WTC11 (cell line): ENCODE data around the gene CXXC1.

Source experiments
- CTCF ChIP-seq: fragments of 200-600 bp; IDR thresholded peaks from 2 replicates; pipeline ENCODE4 v1.8.0; 2022; ENCODE audit warnings: antibody characterized with exemption
- ELF4 ChIP-seq: sonication (generic); formaldehyde crosslinking; IDR thresholded peaks from 2 replicates; pipeline ENCODE4 v1.8.1; 2022; ENCODE audit warnings: low read depth, mild to moderate bottlenecking, moderate library complexity, missing genetic modification reagents
- ERG ChIP-seq: fragments of 250-450 bp; sonication (Bioruptor Pico); IDR thresholded peaks from 2 replicates; pipeline ENCODE4 v1.8.0; 2021; ENCODE audit warnings: mild to moderate bottlenecking
- FOXJ3 ChIP-seq: sonication (generic); formaldehyde crosslinking; IDR thresholded peaks from 2 replicates; pipeline ENCODE4 v1.9.0; 2021; ENCODE audit warnings: missing genetic modification reagents, mild to moderate bottlenecking, borderline replicate concordance
- HMGXB4 ChIP-seq: sonication (generic); formaldehyde crosslinking; IDR thresholded peaks from 2 replicates; pipeline ENCODE4 v1.8.1; 2023; ENCODE audit warnings: mild to moderate bottlenecking, moderate library complexity, missing genetic modification reagents
- IRF2 ChIP-seq: sonication (generic); formaldehyde crosslinking; IDR thresholded peaks from 2 replicates; pipeline ENCODE4 v1.8.0; 2022; ENCODE audit warnings: low read depth, missing genetic modification reagents, borderline replicate concordance
- KAT7 ChIP-seq: sonication (generic); formaldehyde crosslinking; IDR thresholded peaks from 2 replicates; pipeline ENCODE4 v1.8.1; 2023; ENCODE audit warnings: missing genetic modification reagents, mild to moderate bottlenecking, borderline replicate concordance
- SP1 ChIP-seq: sonication (generic); formaldehyde crosslinking; conservative IDR thresholded peaks from 2 replicates; pipeline ENCODE4 v1.8.1; 2022; ENCODE audit warnings: missing genetic modification reagents
- ZNF232 ChIP-seq: sonication (generic); formaldehyde crosslinking; IDR thresholded peaks from 2 replicates; pipeline ENCODE4 v1.8.0; 2022; ENCODE audit warnings: mild to moderate bottlenecking, missing genetic modification reagents
- ZNF263 ChIP-seq: sonication (generic); formaldehyde crosslinking; IDR thresholded peaks from 2 replicates; pipeline ENCODE4 v1.8.1; 2022; ENCODE audit warnings: low read depth, mild to moderate bottlenecking, moderate library complexity, missing genetic modification reagents
- ZNF317 ChIP-seq: sonication (generic); formaldehyde crosslinking; IDR thresholded peaks from 2 replicates; pipeline ENCODE4 v1.8.1; 2023; ENCODE audit warnings: low read depth, mild to moderate bottlenecking, moderate library complexity, missing genetic modification reagents, borderline replicate concordance
- ZNF512 ChIP-seq: sonication (generic); formaldehyde crosslinking; IDR thresholded peaks from 2 replicates; pipeline ENCODE4 v1.8.1; 2022; ENCODE audit warnings: missing genetic modification reagents, borderline replicate concordance
- TF ChIP-seq, protein P1 (sequence below): sonication (generic); formaldehyde crosslinking; IDR thresholded peaks from 2 replicates; pipeline ENCODE4 v1.8.0; 2022; ENCODE audit warnings: mild to moderate bottlenecking, missing genetic modification reagents
- TF ChIP-seq, protein P2 (sequence below): fragments of 250-450 bp; sonication (Bioruptor Pico); IDR thresholded peaks from 2 replicates; pipeline ENCODE4 v1.9.0; 2021; ENCODE audit warnings: mild to moderate bottlenecking

- TF ChIP-seq SP1 (no peak), ZNF512 (no peak), HMGXB4 (no peak), ZNF232 (CRISPR knock-in tag) (no peak), KAT7 (no peak), FOXJ3 (CRISPR knock-in tag) (no peak), ZNF317 (CRISPR knock-in tag) (no peak), CTCF (no peak), ZNF263 (CRISPR knock-in tag) (no peak), ERG (CRISPR knock-in tag) (no peak), ELF4 (no peak), IRF2 (no peak)
- TF ChIP-seq, protein P1, sequence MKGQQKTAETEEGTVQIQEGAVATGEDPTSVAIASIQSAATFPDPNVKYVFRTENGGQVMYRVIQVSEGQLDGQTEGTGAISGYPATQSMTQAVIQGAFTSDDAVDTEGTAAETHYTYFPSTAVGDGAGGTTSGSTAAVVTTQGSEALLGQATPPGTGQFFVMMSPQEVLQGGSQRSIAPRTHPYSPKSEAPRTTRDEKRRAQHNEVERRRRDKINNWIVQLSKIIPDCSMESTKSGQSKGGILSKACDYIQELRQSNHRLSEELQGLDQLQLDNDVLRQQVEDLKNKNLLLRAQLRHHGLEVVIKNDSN (CRISPR knock-in tag): no peak
- TF ChIP-seq, protein P2, sequence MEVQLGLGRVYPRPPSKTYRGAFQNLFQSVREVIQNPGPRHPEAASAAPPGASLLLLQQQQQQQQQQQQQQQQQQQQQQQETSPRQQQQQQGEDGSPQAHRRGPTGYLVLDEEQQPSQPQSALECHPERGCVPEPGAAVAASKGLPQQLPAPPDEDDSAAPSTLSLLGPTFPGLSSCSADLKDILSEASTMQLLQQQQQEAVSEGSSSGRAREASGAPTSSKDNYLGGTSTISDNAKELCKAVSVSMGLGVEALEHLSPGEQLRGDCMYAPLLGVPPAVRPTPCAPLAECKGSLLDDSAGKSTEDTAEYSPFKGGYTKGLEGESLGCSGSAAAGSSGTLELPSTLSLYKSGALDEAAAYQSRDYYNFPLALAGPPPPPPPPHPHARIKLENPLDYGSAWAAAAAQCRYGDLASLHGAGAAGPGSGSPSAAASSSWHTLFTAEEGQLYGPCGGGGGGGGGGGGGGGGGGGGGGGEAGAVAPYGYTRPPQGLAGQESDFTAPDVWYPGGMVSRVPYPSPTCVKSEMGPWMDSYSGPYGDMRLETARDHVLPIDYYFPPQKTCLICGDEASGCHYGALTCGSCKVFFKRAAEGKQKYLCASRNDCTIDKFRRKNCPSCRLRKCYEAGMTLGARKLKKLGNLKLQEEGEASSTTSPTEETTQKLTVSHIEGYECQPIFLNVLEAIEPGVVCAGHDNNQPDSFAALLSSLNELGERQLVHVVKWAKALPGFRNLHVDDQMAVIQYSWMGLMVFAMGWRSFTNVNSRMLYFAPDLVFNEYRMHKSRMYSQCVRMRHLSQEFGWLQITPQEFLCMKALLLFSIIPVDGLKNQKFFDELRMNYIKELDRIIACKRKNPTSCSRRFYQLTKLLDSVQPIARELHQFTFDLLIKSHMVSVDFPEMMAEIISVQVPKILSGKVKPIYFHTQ (CRISPR knock-in tag): no peak
Measured at GRCh38 chr18:50279752-50280151, 7.7 kb downstream of the CXXC1 start.
